A549 (cell line): ENCODE measurements around the gene ST6GALNAC1. TPM values are rescaled to one million over a fixed set of nuclear protein-coding genes. Genes with fewer than 3 reads are reported as not detected.
A peak's percentile ranks its signal among the peaks of the same experiment; 100 is the strongest.

Experiments used
- ATAC-seq, 2 experiments: fragments of 200-7000 bp in 1 of 2; fragments of >200 bp in 1 of 2; cut with Nextera tagmentation in 1 of 2; cut with Tn5 transposase in 1 of 2; 3 replicates each; pipeline versions ENCODE4 v1.8.0 to v1.9.1; 2018 to 2020; ENCODE audit warnings: mild to moderate bottlenecking in 1 of 2, moderate library complexity in 1 of 2
- CTCF ChIA-PET: fragments of 300-600 bp; sonication (Branson Sonifier 250); formaldehyde crosslinking; extraction: SDS; loops from one replicate; lab custom pipeline; 2021; ENCODE audit warnings: antibody characterized with exemption, inconsistent platforms; lab: Yijun Ruan, JAX
- POLR2A ChIA-PET: fragments of 350-600 bp; formaldehyde crosslinking; extraction: SDS; loops from one replicate; lab custom pipeline; 2021; ENCODE audit warnings: antibody characterized with exemption, inconsistent platforms; lab: Yijun Ruan, JAX
- DNase-seq, 2 experiments: peaks; one replicate each; pipeline versions ENCODE4 v3.0.0 to v3.0.0-alpha.2; 2011 to 2016; ENCODE audit warnings: low read depth in 1 of 2, low spot score in 1 of 2
- FAIRE-seq: peaks from 2 replicates; lab custom pipeline; 2011; peaks lifted over from hg19 to GRCh38; lab: Jason Lieb, UNC
- H3K27ac ChIP-seq, 2 experiments: fragments of >200 bp; sonication (Bioruptor Twin); formaldehyde crosslinking; 3 replicates each; pipeline ENCODE4 v1.5.1; 2016 to 2017
- H3K4me1 ChIP-seq: fragments of >200 bp; sonication (Bioruptor Twin); formaldehyde crosslinking; 3 replicates; pipeline ENCODE4 v1.6.1; 2016
- H3K4me2 ChIP-seq: fragments of >200 bp; sonication (Bioruptor Twin); formaldehyde crosslinking; 3 replicates; pipeline ENCODE4 v1.6.1; 2016
- H3K4me3 ChIP-seq: fragments of >200 bp; sonication (Bioruptor Twin); formaldehyde crosslinking; 3 replicates; pipeline ENCODE4 v1.5.1; 2016
- H3K9me3 ChIP-seq: fragments of >200 bp; sonication (Bioruptor Twin); formaldehyde crosslinking; 3 replicates; pipeline ENCODE4 v1.6.1; 2016
- BHLHE40 ChIP-seq: IDR thresholded peaks from 2 replicates; pipeline ENCODE4 v1.6.1; 2012; ENCODE audit warnings: low read depth, low read length, inconsistent platforms
- CBX2 ChIP-seq: fragments of 200-600 bp; sonication (generic); IDR thresholded peaks from 2 replicates; pipeline ENCODE4 v1.6.1; 2016; ENCODE audit warnings: low read depth, mild to moderate bottlenecking, borderline replicate concordance
- CBX8 ChIP-seq: fragments of 200-600 bp; sonication (generic); IDR thresholded peaks from 2 replicates; pipeline ENCODE4 v1.6.1; 2016
- CEBPB ChIP-seq, 2 experiments: fragments of >200 bp in 1 of 2; sonication (Bioruptor Twin) in 1 of 2; formaldehyde crosslinking in 1 of 2; IDR thresholded peaks; 2 replicates each; pipeline ENCODE4 v1.6.1; 2012 to 2016
- CHD2 ChIP-seq: fragments of 150-350 bp; IDR thresholded peaks from 2 replicates; pipeline ENCODE4 v1.6.1; 2014; ENCODE audit warnings: low read length; ENCODE audit not compliant: partially characterized antibody
- FOSB ChIP-seq: fragments of 250-450 bp; sonication (Bioruptor Pico); IDR thresholded peaks from 2 replicates; pipeline ENCODE4 v1.5.0; 2020; ENCODE audit warnings: mild to moderate bottlenecking, moderate library complexity
- FOXS1 ChIP-seq: fragments of 250-450 bp; sonication (Bioruptor Pico); IDR thresholded peaks from 2 replicates; pipeline ENCODE4 v1.5.0; 2020; ENCODE audit warnings: mild to moderate bottlenecking, moderate library complexity
- HEYL ChIP-seq: fragments of 250-450 bp; sonication (Bioruptor Pico); IDR thresholded peaks from 2 replicates; pipeline ENCODE4 v1.8.0; 2021; ENCODE audit warnings: mild to moderate bottlenecking, moderate library complexity
- HOXA7 ChIP-seq: fragments of 250-450 bp; sonication (Bioruptor Pico); IDR thresholded peaks from 2 replicates; pipeline ENCODE4 v1.5.0; 2020; ENCODE audit warnings: mild to moderate bottlenecking, moderate library complexity
- JUN ChIP-seq, 2 experiments: fragments of >200 bp; sonication (Bioruptor Twin); formaldehyde crosslinking; IDR thresholded peaks; 2 replicates in 1 of 2; 3 replicates in 1 of 2; pipeline ENCODE4 v1.6.1; 2016 to 2017
- KDM1A ChIP-seq: fragments of 200-600 bp; sonication (generic); IDR thresholded peaks from 2 replicates; pipeline ENCODE4 v1.6.1; 2016; ENCODE audit warnings: low read depth, mild to moderate bottlenecking
- MAX ChIP-seq: IDR thresholded peaks from 2 replicates; pipeline ENCODE4 v1.6.1; 2012
- NPAS2 ChIP-seq: fragments of 250-450 bp; sonication (Bioruptor Pico); IDR thresholded peaks from 2 replicates; pipeline ENCODE4 v1.8.0; 2022; ENCODE audit warnings: mild to moderate bottlenecking, moderate library complexity, borderline replicate concordance
- PBX3 ChIP-seq: IDR thresholded peaks from 2 replicates; pipeline ENCODE4 v1.6.1; 2012
- PHF8 ChIP-seq: fragments of 200-600 bp; sonication (generic); IDR thresholded peaks from 2 replicates; pipeline ENCODE4 v1.6.1; 2016; ENCODE audit warnings: low read depth, mild to moderate bottlenecking, antibody characterized with exemption, moderate library complexity, borderline replicate concordance
- POLR2AphosphoS2 ChIP-seq: conservative IDR thresholded peaks from 2 replicates; pipeline ENCODE4 v1.6.1; 2012; ENCODE audit warnings: low read length, improper control_type of control experiment, inconsistent platforms
- RAD21 ChIP-seq, 2 experiments: fragments of >200 bp in 1 of 2; sonication (Bioruptor Twin) in 1 of 2; formaldehyde crosslinking in 1 of 2; IDR thresholded peaks in 1 of 2; conservative IDR thresholded peaks in 1 of 2; 2 replicates in 1 of 2; 3 replicates in 1 of 2; pipeline ENCODE4 v1.6.1; 2012 to 2018; ENCODE audit warnings: inconsistent platforms in 1 of 2
- RARB ChIP-seq: fragments of 250-450 bp; sonication (Bioruptor Pico); IDR thresholded peaks from 2 replicates; pipeline ENCODE4 v1.8.0; 2021; ENCODE audit warnings: mild to moderate bottlenecking, moderate library complexity
- SMC3 ChIP-seq: fragments of >200 bp; sonication (Bioruptor Twin); formaldehyde crosslinking; IDR thresholded peaks from 3 replicates; pipeline ENCODE4 v1.6.1; 2018; ENCODE audit warnings: inconsistent platforms
- TFCP2L1 ChIP-seq: fragments of 250-450 bp; sonication (Bioruptor Pico); IDR thresholded peaks from 2 replicates; pipeline ENCODE4 v1.5.0; 2021; ENCODE audit warnings: mild to moderate bottlenecking
- TP53 ChIP-seq: fragments of 250-450 bp; sonication (Bioruptor Pico); IDR thresholded peaks from 2 replicates; pipeline ENCODE4 v1.5.0; 2021; ENCODE audit warnings: mild to moderate bottlenecking, moderate library complexity
- WGBS: methylation state at CpG from one replicate; pipeline ENCODE4 v1.1.6; 2017; ENCODE audit errors: missing lambda C conversion rate; 5-methylcytosine and 5-hydroxymethylcytosine counted together
- polyA plus RNA-seq, 4 experiments: library from polyadenylated mRNA; depleted of rRNA in 3 of 4; stranded (reverse); fragments of >200 nt; fragmentation: RNase III in 1 of 4; extraction: RNeasy Plus Mini Kit Qiagen cat#74134 plus additional on column Dnase treatment in 1 of 4; gene quantifications; 2 replicates in 3 of 4; 3 replicates in 1 of 4; pipeline ENCODE4 v1.2.3, GENCODE V29; 2011 to 2017
- TF ChIP-seq, protein P1 (sequence below): fragments of >200 bp; sonication (Bioruptor Twin); formaldehyde crosslinking; IDR thresholded peaks from 3 replicates; pipeline ENCODE4 v1.5.1; 2016
- TF ChIP-seq, protein P2 (sequence below): fragments of 150-350 bp; IDR thresholded peaks from 2 replicates; pipeline ENCODE4 v1.6.1; 2014; ENCODE audit warnings: low read depth, mild to moderate bottlenecking, low read length

ST6GALNAC1 gene
- polyA plus RNA-seq, 2 of the 4 experiments (the other 2 are of a cell fraction), result 0.27 to 0.72 TPM

DNA sequence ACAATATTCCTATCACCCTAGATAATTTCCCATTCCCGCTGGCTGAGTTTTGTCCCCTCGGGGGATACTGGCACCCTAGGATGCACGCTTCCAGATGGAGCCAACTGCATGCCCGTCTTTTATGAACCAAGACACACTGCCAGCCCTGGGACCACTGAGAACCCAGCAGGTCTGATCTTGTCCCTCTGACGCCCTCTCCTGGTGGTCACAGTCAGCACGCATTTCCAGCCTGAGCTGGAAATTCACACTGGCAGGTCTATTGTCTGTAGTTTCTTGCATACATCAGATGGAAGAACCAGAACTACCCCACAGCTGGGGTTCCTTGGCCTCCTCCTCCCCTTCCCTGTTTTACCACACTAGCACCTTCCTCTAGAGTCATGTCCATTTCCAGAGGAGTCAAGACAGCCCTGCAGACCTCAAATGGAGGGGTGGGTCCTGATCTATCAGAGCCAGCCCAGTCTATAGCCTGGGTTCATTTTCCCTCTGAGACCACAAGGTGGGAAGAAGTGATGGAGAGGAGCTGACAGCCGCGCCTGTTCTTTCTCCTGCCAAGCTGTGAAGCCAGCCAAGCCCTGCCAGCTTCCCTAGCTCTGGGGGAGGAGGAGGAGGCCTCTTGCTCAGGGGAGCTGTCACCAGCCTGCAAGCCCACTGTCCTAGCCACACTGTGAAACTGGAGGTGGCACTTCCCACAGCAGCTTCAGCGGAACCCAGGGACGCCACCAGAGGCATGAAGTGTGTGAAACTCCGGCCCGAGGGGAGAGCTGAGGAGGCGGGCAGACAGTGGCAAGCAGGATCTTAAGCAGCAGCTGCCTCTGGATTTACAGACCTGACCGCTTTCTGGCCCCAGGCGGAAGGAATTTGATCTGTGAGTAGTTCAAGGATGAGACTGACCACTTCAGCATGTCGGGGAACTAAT is 37.9 kb upstream of the ST6GALNAC1 start:
- no peak overlapping the region for H3K27ac ChIP-seq
- peak; percentile 77 to 84 for DNase-seq
- H3K9me3 ChIP-seq, result no peaks in the 10 kb centered on the region
- TF ChIP-seq CEBPB (IDR thresholded peaks at IDR 0.05) (no peak), SMC3 (peak; percentile 84), RAD21 (conservative IDR thresholded peaks at IDR 0.05 in 1 of 2, IDR thresholded peaks at IDR 0.05 in 1 of 2) (peak; percentile 82 to 84)
- TF ChIP-seq, protein P1, sequence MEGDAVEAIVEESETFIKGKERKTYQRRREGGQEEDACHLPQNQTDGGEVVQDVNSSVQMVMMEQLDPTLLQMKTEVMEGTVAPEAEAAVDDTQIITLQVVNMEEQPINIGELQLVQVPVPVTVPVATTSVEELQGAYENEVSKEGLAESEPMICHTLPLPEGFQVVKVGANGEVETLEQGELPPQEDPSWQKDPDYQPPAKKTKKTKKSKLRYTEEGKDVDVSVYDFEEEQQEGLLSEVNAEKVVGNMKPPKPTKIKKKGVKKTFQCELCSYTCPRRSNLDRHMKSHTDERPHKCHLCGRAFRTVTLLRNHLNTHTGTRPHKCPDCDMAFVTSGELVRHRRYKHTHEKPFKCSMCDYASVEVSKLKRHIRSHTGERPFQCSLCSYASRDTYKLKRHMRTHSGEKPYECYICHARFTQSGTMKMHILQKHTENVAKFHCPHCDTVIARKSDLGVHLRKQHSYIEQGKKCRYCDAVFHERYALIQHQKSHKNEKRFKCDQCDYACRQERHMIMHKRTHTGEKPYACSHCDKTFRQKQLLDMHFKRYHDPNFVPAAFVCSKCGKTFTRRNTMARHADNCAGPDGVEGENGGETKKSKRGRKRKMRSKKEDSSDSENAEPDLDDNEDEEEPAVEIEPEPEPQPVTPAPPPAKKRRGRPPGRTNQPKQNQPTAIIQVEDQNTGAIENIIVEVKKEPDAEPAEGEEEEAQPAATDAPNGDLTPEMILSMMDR, result peak; percentile 83
- TF ChIP-seq, all 56 proteins: peak for 3
- peak; percentile 32 for FAIRE-seq
- Histone ChIP-seq H3K4me3 (no peak overlapping the region), H3K4me1 (no peaks in the 10 kb centered on the region), H3K4me2 (no peak overlapping the region)
- ChIA-PET POLR2A (interaction anchor here (1.1 to 2.3 kb wide), 4 partner anchors 10 to 125 kb away, joined by 3 to 14 read pairs (median 7); no protein-coding TSS in a partner anchor), CTCF (interaction anchor here (0.6 to 20.1 kb wide), 49 partner anchors 13 to 357 kb away, joined by 3 to 456 read pairs (median 5); partner anchors contain the start of genes AANAT, JMJD6, METTL23 and MXRA7)
- 45% methylated on average over 16 of the region's 16 CpGs for WGBS
- ATAC-seq, result peak; percentile 75 to 90; a peak in 5 of 6 replicates

- Histone ChIP-seq H3K4me3 (no peak overlapping the region), H3K4me2 (no peak overlapping the region), H3K9me3 (no peaks in the 10 kb centered on the region), H3K4me1 (no peaks in the 10 kb centered on the region), H3K27ac (no peak overlapping the region)
- POLR2A ChIA-PET, result interaction anchor here (0.6 kb wide), 1 partner anchor 37 kb away, joined by 4 read pairs; no protein-coding TSS in a partner anchor
- no peak for ATAC-seq
- CTCF ChIA-PET, result interaction anchor here (0.6 to 4.8 kb wide), 7 partner anchors 9 to 256 kb away, joined by 3 to 23 read pairs (median 4); no protein-coding TSS in a partner anchor
- TF ChIP-seq FOSB, result no peak
- no peak for TF ChIP-seq NPAS2 (CRISPR knock-in tag)
- no peak for TF ChIP-seq PBX3
- TF ChIP-seq CBX2, result no peak
- no peak for TF ChIP-seq TFCP2L1 (CRISPR knock-in tag)
- TF ChIP-seq CHD2, result no peak
- TF ChIP-seq POLR2AphosphoS2, result no peak
- no peak for TF ChIP-seq JUN (IDR thresholded peaks at IDR 0.05)
- TF ChIP-seq CBX8, result no peak
- TF ChIP-seq MAX, result no peak
- TF ChIP-seq HOXA7, result no peak
- TF ChIP-seq, protein P2, sequence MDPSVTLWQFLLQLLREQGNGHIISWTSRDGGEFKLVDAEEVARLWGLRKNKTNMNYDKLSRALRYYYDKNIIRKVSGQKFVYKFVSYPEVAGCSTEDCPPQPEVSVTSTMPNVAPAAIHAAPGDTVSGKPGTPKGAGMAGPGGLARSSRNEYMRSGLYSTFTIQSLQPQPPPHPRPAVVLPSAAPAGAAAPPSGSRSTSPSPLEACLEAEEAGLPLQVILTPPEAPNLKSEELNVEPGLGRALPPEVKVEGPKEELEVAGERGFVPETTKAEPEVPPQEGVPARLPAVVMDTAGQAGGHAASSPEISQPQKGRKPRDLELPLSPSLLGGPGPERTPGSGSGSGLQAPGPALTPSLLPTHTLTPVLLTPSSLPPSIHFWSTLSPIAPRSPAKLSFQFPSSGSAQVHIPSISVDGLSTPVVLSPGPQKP, result no peak
- TF ChIP-seq TP53, result no peak
- 79% methylated on average over 1 of the region's 1 CpG for WGBS
- no peak for DNase-seq
- no peak for FAIRE-seq
These were observed 35.7 kb upstream of the ST6GALNAC1 start for GRCh38 chr17:76679239-76679638.

GRCh38 chr17:76678330-76678729 is 34.8 kb upstream of the ST6GALNAC1 start:
- POLR2A ChIA-PET, result no interaction called here
- FAIRE-seq (no peak), ATAC-seq (no peak), DNase-seq (no peak)
- no peaks in the 10 kb centered on the region for H3K9me3 ChIP-seq
- CTCF ChIA-PET, result interaction anchor here (1.2 to 4.8 kb wide), 8 partner anchors 10 to 155 kb away, joined by 3 to 23 read pairs (median 4); no protein-coding TSS in a partner anchor
- H3K27ac ChIP-seq, result no peak overlapping the region
- no peak overlapping the region for H3K4me2 ChIP-seq
- WGBS, result 84% methylated on average over 12 of the region's 12 CpGs
- no peaks in the 10 kb centered on the region for H3K4me1 ChIP-seq
- no peak overlapping the region for H3K4me3 ChIP-seq
- TF ChIP-seq RARB (CRISPR knock-in tag) (no peak), HEYL (CRISPR knock-in tag) (no peak), KDM1A (no peak), PBX3 (no peak), FOSB (no peak), CBX2 (no peak), NPAS2 (CRISPR knock-in tag) (no peak), PHF8 (no peak), BHLHE40 (no peak), FOXS1 (no peak)
- TF ChIP-seq, protein P1, result no peak
